Measurements from ENCODE around the gene MAPK1IP1L. TPM values are rescaled to one million over a fixed set of nuclear protein-coding genes. Genes with fewer than 3 reads are reported as not detected.
"Not testable (repeated sequence)": the region's sequence is repeated elsewhere in the genome, so short reads cannot be mapped to it uniquely, and the experiment has no call there.

MAPK1IP1L gene
- total and polyA plus RNA-seq, 4 donors: 29.0 to 101 (median 64.7) TPM

- Histone ChIP-seq H3K36me3 (ENCODE audit: control insufficient read depth, insufficient read depth, low read length) (peaks cover 14% of the 10 kb centered on the region), H3K27me3 (ENCODE audit: control insufficient read depth, insufficient read depth, low read length) (no peaks in the 10 kb centered on the region), H3K4me3 (ENCODE audit: low read depth, low read length) (no peak overlapping the region), H3K9me3 (ENCODE audit: control insufficient read depth, insufficient read depth, low read length) (no peaks in the 10 kb centered on the region), H3K4me1 (ENCODE audit: control insufficient read depth, insufficient read depth, low read length) (peaks cover 9% of the 10 kb centered on the region), H3K27ac (ENCODE audit: low read depth, low read length) (peak overlapping the region; percentile 98)
- WGBS (ENCODE audit: insufficient coverage): 67% methylated on average over 1 of the region's 6 CpGs
- DNase-seq (ENCODE audit: low read depth in 4 of 6, low spot score in 6 of 6): no peak
Measured at GRCh38 chr14:55053018-55053417, 1.6 kb downstream of the MAPK1IP1L start.

DNA sequence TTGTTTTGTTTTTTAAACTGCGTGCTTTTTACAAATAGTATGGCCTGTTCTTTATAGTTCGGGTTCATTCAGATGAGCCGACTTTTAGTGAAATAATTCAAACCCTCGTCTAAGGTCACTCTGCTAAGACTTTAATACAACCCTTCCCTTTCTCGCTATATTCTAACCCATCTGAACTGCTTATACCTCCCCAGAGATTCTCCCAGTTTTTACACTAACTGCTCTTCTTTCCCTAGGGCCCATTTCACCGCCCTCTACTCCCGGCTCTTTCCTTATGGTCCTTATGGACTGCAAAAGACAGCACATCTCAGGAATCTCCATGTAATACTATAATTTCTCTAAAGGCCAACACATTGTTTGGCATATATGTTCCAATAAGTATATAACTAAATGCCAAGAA, 2.1 kb downstream of the MAPK1IP1L start:
- DNase-seq (ENCODE audit: low read depth in 4 of 6, low spot score in 6 of 6): no peak

GRCh38 chr14:55054098-55054497, 2.7 kb downstream of the MAPK1IP1L start:
- WGBS (ENCODE audit: insufficient coverage): 100% methylated on average over 3 of the region's 13 CpGs

More for the DNA sequence above, 2.1 kb downstream of the MAPK1IP1L start:
- Histone ChIP-seq H3K4me3 (ENCODE audit: low read depth, low read length) (no peak overlapping the region), H3K9me3 (ENCODE audit: control insufficient read depth, insufficient read depth, low read length) (no peaks in the 10 kb centered on the region), H3K27ac (ENCODE audit: low read depth, low read length) (no peak overlapping the region), H3K4me1 (ENCODE audit: control insufficient read depth, insufficient read depth, low read length) (peaks cover 9% of the 10 kb centered on the region), H3K36me3 (ENCODE audit: control insufficient read depth, insufficient read depth, low read length) (peaks cover 14% of the 10 kb centered on the region), H3K27me3 (ENCODE audit: control insufficient read depth, insufficient read depth, low read length) (no peaks in the 10 kb centered on the region)
- WGBS (ENCODE audit: insufficient coverage): 56% methylated on average over 3 of the region's 7 CpGs

GRCh38 chr14:55057919-55058318, 6.5 kb downstream of the MAPK1IP1L start:
- Histone ChIP-seq H3K27me3 (ENCODE audit: control insufficient read depth, insufficient read depth, low read length) (no peaks in the 10 kb centered on the region), H3K9me3 (ENCODE audit: control insufficient read depth, insufficient read depth, low read length) (no peaks in the 10 kb centered on the region), H3K4me3 (ENCODE audit: low read depth, low read length) (no peak overlapping the region), H3K36me3 (ENCODE audit: control insufficient read depth, insufficient read depth, low read length) (peaks cover 20% of the 10 kb centered on the region), H3K4me1 (ENCODE audit: control insufficient read depth, insufficient read depth, low read length) (peaks cover 5% of the 10 kb centered on the region), H3K27ac (ENCODE audit: low read depth, low read length) (no peak overlapping the region)
- no peak for DNase-seq (ENCODE audit: low read depth in 4 of 6, low spot score in 6 of 6)
- WGBS (ENCODE audit: insufficient coverage): no CpG with 5 or more reads among the region's 5 CpGs

More at GRCh38 chr14:55054098-55054497, 2.7 kb downstream of the MAPK1IP1L start:
- Histone ChIP-seq H3K9me3 (ENCODE audit: control insufficient read depth, insufficient read depth, low read length) (no peaks in the 10 kb centered on the region), H3K27me3 (ENCODE audit: control insufficient read depth, insufficient read depth, low read length) (no peaks in the 10 kb centered on the region), H3K36me3 (ENCODE audit: control insufficient read depth, insufficient read depth, low read length) (peaks cover 14% of the 10 kb centered on the region), H3K27ac (ENCODE audit: low read depth, low read length) (no peak overlapping the region), H3K4me1 (ENCODE audit: control insufficient read depth, insufficient read depth, low read length) (peaks cover 9% of the 10 kb centered on the region), H3K4me3 (ENCODE audit: low read depth, low read length) (no peak overlapping the region)
- no peak for DNase-seq (ENCODE audit: low read depth in 4 of 6, low spot score in 6 of 6)

DNA sequence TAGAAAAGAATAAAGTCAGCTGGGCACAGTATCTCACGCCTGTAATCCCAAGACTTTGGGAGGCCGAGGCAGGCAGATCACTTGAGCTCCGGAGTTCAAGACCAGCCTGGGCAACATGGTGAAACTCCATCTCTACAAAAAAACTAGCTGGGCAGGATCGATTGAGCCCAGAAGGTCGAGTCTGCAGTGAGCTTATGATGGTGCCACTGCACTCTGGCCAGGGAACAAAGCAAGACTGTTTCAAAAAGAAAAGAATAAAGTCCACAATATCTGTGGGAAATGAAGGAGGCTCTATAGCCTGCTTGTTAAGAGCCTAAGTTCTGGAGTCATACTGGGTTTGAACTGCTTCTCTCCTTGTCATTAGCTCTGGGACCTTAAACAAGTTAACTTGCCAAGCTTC, 7.9 kb downstream of the MAPK1IP1L start:
- H3K9me3 ChIP-seq (ENCODE audit: control insufficient read depth, insufficient read depth, low read length): no peaks in the 10 kb centered on the region
- H3K27me3 ChIP-seq (ENCODE audit: control insufficient read depth, insufficient read depth, low read length): no peaks in the 10 kb centered on the region
- WGBS (ENCODE audit: insufficient coverage): 97% methylated on average over 5 of the region's 5 CpGs
- no peak overlapping the region for H3K27ac ChIP-seq (ENCODE audit: low read depth, low read length)
- no peak for DNase-seq (ENCODE audit: low read depth in 4 of 6, low spot score in 6 of 6)
- H3K36me3 ChIP-seq (ENCODE audit: control insufficient read depth, insufficient read depth, low read length): peaks cover 25% of the 10 kb centered on the region
- H3K4me3 ChIP-seq (ENCODE audit: low read depth, low read length): no peak overlapping the region
- peaks cover 5% of the 10 kb centered on the region for H3K4me1 ChIP-seq (ENCODE audit: control insufficient read depth, insufficient read depth, low read length)

DNA sequence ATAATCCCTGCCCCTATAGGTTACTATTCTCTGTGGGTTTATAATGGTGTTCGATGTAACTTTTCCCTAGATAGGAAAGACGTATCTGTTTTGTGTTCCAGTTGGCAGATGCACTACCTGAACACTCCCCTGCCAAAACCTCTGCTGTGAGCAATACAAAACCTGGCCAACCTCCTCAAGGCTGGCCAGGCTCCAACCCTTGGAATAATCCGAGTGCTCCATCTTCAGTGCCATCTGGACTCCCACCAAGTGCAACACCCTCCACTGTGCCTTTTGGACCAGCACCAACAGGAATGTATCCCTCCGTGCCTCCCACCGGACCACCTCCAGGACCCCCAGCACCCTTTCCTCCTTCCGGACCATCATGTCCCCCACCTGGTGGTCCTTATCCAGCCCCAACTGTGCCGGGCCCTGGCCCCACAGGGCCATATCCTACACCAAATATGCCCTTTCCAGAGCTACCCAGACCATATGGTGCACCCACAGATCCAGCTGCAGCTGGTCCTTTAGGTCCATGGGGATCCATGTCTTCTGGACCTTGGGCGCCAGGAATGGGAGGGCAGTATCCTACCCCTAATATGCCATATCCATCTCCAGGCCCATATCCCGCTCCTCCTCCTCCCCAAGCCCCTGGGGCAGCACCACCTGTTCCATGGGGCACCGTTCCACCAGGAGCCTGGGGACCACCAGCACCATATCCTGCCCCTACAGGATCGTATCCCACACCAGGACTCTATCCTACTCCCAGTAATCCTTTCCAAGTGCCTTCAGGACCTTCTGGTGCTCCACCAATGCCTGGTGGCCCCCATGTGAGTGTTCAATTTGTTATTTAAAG, 11.3 kb downstream of the MAPK1IP1L start:
- H3K4me1 ChIP-seq (ENCODE audit: control insufficient read depth, insufficient read depth, low read length): peaks cover 5% of the 10 kb centered on the region
- H3K9me3 ChIP-seq (ENCODE audit: control insufficient read depth, insufficient read depth, low read length): no peaks in the 10 kb centered on the region
- DNase-seq (ENCODE audit: low read depth in 4 of 6, low spot score in 6 of 6): peak in 2 of 6 donors; percentile 61 to 68
- 71% methylated on average over 9 of the region's 11 CpGs for WGBS (ENCODE audit: insufficient coverage)
- H3K4me3 ChIP-seq (ENCODE audit: low read depth, low read length): no peak overlapping the region
- peaks cover 19% of the 10 kb centered on the region for H3K36me3 ChIP-seq (ENCODE audit: control insufficient read depth, insufficient read depth, low read length)
- H3K27ac ChIP-seq (ENCODE audit: low read depth, low read length): no peak overlapping the region
- H3K27me3 ChIP-seq (ENCODE audit: control insufficient read depth, insufficient read depth, low read length): no peaks in the 10 kb centered on the region

DNA sequence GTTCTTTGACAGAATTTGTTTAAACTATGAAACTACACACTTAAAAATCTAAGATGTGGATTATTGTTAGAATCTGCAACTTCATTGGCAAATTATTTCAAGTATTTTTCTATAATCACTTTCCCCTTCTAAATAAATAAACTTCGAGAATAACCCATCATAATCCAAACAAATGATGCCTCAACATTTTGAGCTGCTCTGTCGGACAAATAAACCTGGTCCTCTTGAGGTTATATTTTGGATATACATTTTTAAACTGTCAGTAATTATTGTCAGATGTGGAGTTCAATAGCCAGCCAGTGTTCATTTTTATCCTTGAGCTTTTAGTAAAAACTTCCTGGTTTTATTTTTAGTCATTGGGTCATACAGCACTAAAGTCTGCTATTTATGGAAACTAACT, 13.4 kb downstream of the MAPK1IP1L start:
- not testable (repeated sequence) for H3K27ac ChIP-seq (ENCODE audit: low read depth, low read length); H3K9me3 ChIP-seq (ENCODE audit: control insufficient read depth, insufficient read depth, low read length); DNase-seq (ENCODE audit: low read depth in 4 of 6, low spot score in 6 of 6); H3K4me3 ChIP-seq (ENCODE audit: low read depth, low read length); H3K4me1 ChIP-seq (ENCODE audit: control insufficient read depth, insufficient read depth, low read length); H3K27me3 ChIP-seq (ENCODE audit: control insufficient read depth, insufficient read depth, low read length)
- WGBS (ENCODE audit: insufficient coverage): no CpG with 5 or more reads among the region's 2 CpGs
- peaks cover 16% of the 10 kb centered on the region for H3K36me3 ChIP-seq (ENCODE audit: control insufficient read depth, insufficient read depth, low read length)

DNA sequence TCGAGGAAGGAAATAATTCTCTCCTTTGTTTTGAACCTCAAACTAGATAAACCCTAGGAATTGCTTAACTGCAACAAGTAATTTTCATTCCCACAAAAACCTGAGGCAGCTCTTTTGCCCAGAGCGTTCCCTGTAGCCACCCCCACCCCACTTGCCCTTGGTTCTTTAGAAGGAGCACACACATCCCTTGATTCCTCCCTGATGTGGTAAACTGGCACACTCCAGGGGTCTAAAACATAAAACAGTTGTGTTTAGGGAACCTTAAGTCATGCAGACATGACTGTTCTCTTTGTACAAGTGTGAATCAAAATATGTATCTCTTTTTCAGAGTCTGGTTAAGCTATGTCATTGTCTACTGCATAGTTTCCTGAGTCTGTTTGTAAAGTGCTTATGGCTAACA, 14.0 kb downstream of the MAPK1IP1L start:
- no peak overlapping the region for H3K4me3 ChIP-seq (ENCODE audit: low read depth, low read length)
- H3K9me3 ChIP-seq (ENCODE audit: control insufficient read depth, insufficient read depth, low read length): no peaks in the 10 kb centered on the region
- WGBS (ENCODE audit: insufficient coverage): no CpG with 5 or more reads among the region's 2 CpGs
- H3K4me1 ChIP-seq (ENCODE audit: control insufficient read depth, insufficient read depth, low read length): peaks cover 5% of the 10 kb centered on the region
- DNase-seq (ENCODE audit: low read depth in 4 of 6, low spot score in 6 of 6): no peak
- peaks cover 16% of the 10 kb centered on the region for H3K36me3 ChIP-seq (ENCODE audit: control insufficient read depth, insufficient read depth, low read length)
- H3K27me3 ChIP-seq (ENCODE audit: control insufficient read depth, insufficient read depth, low read length): no peaks in the 10 kb centered on the region
- H3K27ac ChIP-seq (ENCODE audit: low read depth, low read length): no peak overlapping the region

DNA sequence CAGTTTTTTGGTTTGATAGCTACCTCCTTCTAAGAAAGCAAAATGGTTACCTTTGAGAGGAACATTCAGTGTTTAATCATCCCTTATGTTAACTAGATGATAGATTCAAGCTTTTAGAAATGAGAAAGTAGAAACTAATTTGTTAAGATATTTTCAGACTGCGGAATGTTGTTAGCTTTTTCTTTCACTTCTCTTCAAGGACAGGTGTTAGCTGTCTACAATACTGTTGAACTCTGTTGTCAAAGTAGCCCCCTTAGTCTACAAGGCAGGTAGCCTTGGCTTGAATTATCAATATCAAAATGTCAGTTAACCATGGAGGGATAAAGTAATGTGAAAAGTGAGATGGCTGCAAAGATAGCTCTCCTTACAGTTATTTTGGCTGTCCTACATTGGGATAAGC, 14.8 kb downstream of the MAPK1IP1L start:
- Histone ChIP-seq H3K4me1 (ENCODE audit: control insufficient read depth, insufficient read depth, low read length) (peaks cover 7% of the 10 kb centered on the region), H3K27ac (ENCODE audit: low read depth, low read length) (no peak overlapping the region), H3K9me3 (ENCODE audit: control insufficient read depth, insufficient read depth, low read length) (no peaks in the 10 kb centered on the region), H3K36me3 (ENCODE audit: control insufficient read depth, insufficient read depth, low read length) (peaks cover 16% of the 10 kb centered on the region), H3K27me3 (ENCODE audit: control insufficient read depth, insufficient read depth, low read length) (no peaks in the 10 kb centered on the region), H3K4me3 (ENCODE audit: low read depth, low read length) (no peak overlapping the region)
- no peak for DNase-seq (ENCODE audit: low read depth in 4 of 6, low spot score in 6 of 6)
- WGBS (ENCODE audit: insufficient coverage): no CpG with 5 or more reads among the region's 1 CpG

DNA sequence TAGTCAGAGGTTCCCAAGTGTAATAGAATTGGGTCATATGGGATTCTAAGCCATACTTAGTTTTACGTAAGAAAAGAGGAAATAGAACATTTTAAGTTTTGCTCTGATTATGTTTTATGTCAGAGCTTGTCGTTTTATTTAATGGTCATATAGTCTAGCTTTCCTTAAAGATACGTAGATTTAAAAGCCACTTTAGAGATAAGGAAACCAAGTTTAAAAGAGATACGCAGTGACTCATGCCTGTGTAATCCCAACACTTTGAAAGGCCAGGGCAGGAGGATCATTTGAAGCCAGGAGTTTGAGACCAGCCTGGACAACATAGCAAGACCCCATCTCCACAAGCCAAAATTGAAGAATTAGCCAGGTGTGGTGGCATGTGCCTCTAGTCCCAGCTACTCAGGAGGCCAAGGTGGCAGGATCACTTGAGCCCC, 19.5 kb downstream of the MAPK1IP1L start:
- no peaks in the 10 kb centered on the region for H3K27me3 ChIP-seq (ENCODE audit: control insufficient read depth, insufficient read depth, low read length)
- H3K9me3 ChIP-seq (ENCODE audit: control insufficient read depth, insufficient read depth, low read length): no peaks in the 10 kb centered on the region
- H3K4me3 ChIP-seq (ENCODE audit: low read depth, low read length): no peak overlapping the region
- DNase-seq (ENCODE audit: low read depth in 4 of 6, low spot score in 6 of 6): no peak
- H3K36me3 ChIP-seq (ENCODE audit: control insufficient read depth, insufficient read depth, low read length): no peaks in the 10 kb centered on the region
- H3K4me1 ChIP-seq (ENCODE audit: control insufficient read depth, insufficient read depth, low read length): peaks cover 4% of the 10 kb centered on the region
- peak overlapping the region; percentile 61 for H3K27ac ChIP-seq (ENCODE audit: low read depth, low read length)
- WGBS (ENCODE audit: insufficient coverage): 97% methylated on average over 4 of the region's 4 CpGs
